Mesenteric fat pad (tissue), 1 donor: Measurements from ENCODE around the gene FAM174C. TPM values are rescaled to one million over a fixed set of nuclear protein-coding genes. Genes with fewer than 3 reads are reported as not detected.
"Not testable (repeated sequence)": the region's sequence is repeated elsewhere in the genome, so short reads cannot be mapped to it uniquely, and the experiment has no call there.

ENCODE experiments used
- DNase-seq: peaks from one replicate; pipeline ENCODE4 v3.0.0-alpha.2; 2020; ENCODE audit warnings: low spot score
- total RNA-seq: library from RNA; stranded (reverse); fragmentation: NEBNext Ultra II Directional; extraction: Animal tissue kit (Norgen Biotek cat#: 25700); gene quantifications from one replicate; pipeline ENCODE4 v1.2.1, GENCODE V29; 2021
- donor health status: DM: yes; HTN: yes; CAD: no.

The FAM174C gene
- total RNA-seq, 1 donor from 2014 or later = 53.2 TPM

DNA sequence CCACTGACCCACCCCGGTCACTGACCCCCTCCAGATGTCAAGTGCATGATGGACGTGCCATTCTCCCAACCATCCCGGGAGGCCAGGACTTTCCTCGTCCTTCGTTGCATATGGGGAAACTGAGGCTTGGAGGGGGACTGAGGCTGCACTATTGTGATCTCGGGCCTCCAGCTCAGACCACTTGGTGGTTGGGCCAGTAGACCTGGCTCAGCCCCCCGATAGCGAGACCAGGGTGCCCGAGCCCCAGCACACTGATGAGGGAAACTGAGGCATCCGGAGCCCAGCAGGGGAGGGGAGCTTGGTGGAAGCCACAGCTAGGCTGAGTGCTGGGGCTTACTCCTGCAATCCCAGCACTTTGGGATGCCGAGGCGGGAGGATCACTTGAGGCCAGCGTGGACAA is 20.7 kb downstream of the FAM174C start:
- no peak for DNase-seq

DNA sequence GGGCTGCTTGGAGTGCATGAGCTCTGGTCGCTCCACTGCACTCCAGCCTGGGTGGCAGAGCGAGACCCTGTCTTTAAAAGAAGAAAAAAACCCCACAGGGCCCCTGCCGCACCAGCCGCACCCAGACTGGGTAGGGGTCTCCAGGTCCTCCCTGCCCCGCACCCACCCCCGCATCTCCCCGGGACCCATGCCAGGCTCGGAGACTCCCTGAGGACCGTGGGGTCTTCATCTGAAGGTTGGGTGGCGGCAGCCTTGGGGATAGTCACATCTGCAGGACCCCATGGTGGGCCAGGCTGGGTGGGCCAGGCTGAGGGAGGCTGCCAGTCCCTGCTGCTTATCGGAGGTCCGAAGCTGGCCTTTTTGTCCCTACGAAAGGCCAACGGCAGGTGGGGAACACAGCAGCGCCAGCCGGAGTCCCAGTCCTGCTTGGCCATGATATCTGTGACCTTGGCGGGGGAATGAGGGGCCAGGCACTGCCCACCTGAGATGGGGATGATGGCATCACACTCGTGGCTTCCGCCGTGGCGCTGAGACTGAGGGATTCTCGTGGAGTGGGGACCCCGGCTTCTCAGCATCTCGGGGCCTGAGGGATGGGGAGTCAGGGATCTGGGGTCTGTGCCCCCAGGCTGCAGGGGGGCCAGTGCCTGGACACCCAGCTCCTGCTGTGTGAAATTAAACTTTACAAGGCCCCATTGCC is 21.4 kb downstream of the FAM174C start:
- no peak for DNase-seq

- DNase-seq = no peak
Measured at GRCh38 chr19:1298235-1298634, 22.9 kb downstream of the FAM174C start.

GRCh38 chr19:1299801-1300200 is 24.5 kb downstream of the FAM174C start:
- no peak for DNase-seq

- DNase-seq = no peak
Measured at GRCh38 chr19:1300744-1301490, 25.6 kb downstream of the FAM174C start.

DNA sequence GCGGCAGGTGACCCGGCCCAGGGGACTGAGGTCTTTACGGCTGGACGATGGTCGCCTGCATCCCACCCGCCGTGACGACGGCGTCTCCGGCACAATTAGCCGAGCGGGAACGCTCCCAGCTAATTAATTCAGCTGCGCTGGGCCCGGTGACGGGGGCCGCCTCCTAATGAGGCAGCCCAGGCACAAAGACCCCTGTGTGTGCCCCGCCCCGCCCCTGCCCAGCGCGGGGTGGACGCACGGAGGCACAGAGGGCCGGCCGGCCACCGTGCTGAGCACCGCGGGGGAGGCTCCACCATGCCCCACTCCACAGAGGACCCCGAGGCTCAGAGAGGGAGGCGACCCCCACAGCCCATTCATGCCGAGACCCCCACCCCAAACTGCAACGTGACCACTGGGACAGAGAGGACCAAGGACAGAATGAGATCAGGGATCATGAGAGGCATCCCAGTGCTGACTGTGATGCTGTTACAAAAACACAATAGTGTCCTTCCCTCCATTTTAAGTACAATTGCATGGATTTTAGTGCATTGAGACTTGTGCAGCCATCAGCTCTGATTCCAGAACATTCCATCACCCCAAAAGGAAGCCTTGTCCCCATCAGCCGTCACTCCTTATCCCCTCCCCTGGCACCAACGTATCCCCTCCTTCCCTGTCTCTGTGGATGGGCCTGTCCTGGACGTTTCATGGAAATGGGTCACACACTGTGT is 27.4 kb downstream of the FAM174C start:
- no peak for DNase-seq

- no peak for DNase-seq
Measured at GRCh38 chr19:1304197-1304924, 29.0 kb downstream of the FAM174C start.

- DNase-seq = not testable (repeated sequence)
Measured at GRCh38 chr19:1305354-1305753, 30.0 kb downstream of the FAM174C start.

DNA sequence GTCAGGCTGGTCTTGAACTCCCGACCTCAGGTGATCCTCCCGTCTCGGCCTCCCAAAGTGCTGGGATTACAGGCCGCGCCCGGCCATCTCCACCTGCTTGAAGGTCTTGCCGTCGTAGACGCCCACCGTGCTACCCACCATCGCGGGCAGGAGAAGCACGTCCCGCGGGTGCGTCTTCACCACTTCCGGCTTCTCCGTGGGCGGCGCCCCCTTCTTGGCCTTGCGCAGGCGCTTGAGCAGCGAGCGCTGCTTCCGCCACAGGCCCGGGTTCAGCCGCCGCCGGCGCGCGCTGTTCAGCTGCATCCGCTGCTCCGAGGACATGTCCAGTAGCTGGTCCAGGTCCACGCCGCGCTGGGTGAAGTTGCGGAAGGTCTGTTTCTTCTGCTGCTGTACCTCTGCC is 32.0 kb downstream of the FAM174C start:
- no peak for DNase-seq

DNA sequence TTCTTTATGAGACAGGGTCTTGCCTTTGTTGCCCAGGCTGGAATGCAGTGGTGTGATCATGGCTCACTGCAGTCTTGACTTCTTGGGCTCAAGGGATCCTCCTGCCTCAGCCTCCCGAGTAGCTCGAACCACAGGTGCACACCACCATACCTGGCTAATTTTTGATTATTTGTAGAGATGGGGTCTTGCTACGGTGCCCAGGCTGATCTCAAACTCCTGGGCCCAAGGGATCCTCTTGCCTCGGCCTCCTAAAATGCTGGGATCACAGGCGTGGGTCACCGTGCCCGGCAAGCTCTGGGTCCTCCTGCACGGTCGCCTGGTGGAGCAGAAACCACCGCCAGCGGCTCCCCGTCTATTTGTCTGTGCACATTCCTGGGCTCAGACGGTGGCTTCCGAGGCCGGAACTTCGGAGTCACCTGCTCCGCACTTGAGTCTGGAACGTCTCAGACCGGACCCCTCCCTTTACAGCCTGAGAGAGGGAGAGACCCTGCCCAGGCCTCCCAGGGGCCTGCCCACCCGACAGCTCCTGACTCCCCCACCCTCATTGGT is 32.5 kb downstream of the FAM174C start:
- no peak for DNase-seq

DNA sequence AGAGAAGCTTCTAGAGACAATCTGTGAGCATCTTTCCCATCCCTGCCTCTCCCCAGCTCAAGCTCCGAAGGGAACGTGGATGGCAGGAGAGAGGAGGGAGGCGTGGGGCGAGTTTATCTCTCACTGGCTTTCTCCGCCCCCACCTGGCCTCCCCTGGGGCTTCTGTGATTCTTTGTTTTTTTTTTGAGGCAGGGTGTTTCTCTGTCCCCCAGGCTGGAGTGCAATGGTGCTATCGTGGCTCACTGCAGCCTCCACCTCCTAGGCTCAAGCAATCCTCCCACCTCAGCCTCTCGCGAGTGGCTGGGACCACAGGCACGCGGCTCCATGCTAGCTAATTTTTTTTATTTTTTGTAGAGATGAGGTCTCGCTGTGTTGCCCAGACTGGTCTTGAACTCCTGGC is 33.4 kb downstream of the FAM174C start:
- DNase-seq = no peak

GRCh38 chr19:1309977-1310852 is 34.9 kb downstream of the FAM174C start:
- no peak for DNase-seq

- no peak for DNase-seq
Measured at GRCh38 chr19:1310853-1311180, 35.5 kb downstream of the FAM174C start.

GRCh38 chr19:1311543-1312091 is 36.3 kb downstream of the FAM174C start:
- DNase-seq = no peak

DNA sequence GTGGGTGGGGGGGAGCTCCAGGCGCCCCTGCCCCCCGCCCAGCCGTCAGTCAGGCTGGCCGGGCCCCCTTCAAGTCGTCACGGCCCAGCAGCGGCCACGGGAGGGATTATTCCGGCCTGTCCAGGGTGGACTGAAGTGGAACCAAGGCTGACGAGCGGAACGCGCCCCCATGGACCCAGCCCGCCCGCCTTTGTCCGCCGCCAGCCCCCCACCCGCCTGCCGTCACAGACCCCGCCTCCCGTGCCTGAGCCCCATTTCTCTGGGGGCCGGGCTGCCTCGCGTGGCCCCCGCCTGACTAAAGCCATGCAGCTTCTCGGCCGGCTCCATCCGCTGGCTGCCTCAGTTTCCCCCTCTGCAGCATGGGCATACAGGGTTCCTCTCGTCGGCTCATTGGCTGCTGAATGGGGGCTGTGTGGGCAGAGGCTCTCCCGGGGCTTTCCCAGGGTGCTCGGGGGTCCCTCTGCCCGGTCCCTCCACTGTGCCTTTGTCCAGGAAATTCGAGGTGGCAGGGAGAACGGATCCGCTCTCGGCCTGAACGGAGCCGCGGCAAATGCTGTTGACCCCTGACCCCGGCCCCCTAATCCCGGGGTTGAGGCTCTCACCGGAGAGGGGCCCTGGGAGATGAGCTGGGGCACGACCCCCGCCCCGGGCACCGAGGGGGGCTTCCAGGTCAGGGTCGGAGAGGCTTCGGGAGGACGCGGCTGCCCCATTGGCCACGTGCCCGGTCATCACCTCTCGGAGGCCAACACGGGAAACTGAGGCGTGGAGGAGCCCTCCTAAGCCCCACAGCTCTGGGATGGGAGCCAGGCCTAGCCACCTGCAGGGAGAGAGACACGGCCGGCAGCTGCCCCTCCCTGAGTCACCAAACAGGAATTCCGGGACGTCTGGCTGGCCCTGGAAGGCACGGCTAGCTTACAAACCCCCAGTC is 37.7 kb downstream of the FAM174C start:
- no peak for DNase-seq

DNA sequence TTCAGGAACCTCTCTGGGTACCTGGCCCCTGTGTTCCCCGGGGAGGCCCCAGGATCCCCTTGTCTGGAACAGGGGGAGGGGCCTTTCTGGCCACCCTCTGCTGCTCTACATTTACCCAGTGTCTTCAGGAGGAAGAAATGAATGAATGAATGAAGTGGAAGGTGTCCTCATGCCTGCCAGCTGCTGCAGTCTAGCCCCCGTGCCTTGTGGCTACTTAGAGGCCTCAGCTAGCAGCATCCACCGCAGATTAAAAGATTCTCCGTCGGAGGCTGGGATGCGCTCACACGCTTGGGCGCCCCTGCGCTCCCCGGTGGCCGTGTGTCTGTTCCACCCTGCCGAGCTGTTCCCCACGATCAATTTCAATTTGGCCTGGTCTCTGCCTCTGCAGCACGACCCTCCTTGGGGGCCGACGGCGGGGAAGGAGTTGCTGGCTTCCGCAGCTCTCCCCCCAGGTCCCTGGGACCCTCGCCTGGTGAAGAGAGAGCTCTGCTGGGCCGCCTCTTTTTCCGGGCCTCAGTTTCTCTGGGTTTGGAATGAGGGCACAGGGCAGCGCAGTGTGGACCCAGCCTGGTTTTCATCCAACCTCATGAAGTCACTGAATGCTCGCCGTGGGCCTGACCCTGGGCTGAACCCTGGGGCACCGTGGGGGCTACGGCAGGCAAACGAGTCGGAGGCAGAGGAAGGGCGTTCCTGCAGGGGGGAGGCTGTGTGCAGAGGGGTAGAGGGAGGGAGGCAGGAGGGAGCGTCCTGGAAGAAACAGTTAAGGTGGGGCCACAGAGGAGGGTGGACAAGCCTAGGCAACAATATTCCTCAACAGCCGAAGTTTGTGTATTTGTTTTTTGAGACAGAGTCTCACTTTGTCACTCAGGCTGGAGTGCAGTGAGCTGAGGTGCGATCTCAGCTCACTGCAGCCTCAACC is 38.6 kb downstream of the FAM174C start:
- DNase-seq = no peak

DNA sequence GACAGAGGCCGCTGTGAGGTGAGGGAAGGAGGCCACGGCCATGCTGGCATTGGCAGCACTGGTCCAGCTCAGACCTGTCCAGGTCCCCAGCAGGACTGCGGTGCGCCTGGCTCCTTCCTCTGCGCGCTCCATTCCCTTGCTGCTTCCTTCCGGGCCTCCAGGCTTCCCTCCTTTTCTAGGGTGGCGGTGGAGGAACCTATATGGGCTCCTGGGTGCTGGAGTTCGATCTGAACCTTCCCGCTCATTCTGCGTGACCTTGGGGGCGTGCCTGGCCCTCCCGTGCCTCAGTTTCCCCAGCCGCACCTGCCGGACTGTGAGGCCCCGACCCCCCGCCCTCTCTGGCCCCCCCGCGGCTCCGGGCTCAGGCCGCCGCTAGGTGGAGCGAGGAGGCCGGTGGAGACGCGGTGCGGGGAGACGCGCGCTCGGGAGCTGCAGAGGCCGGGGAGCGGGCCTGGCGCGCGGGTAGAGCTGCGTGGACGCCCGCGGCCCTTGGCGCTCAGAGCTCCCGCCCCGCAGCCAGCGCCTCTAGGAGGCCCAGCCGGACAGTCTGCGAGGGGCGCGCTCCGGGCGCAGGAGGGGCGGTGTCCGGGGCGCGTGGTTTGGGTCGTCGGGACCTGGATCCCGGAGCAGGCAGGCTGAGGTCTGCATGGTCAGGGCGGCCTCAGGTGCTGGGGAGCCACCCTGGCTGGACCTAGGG is 40.3 kb downstream of the FAM174C start:
- DNase-seq = no peak
